Measurements from ENCODE around the gene C10orf67.
A peak's percentile ranks its signal among the peaks of the same experiment; 100 is the strongest.

C10orf67 gene

GRCh38 chr10:23343591-23344240, 881 bp downstream of the C10orf67 start:
- Histone ChIP-seq H3K4me1 (ENCODE audit: insufficient read depth, low read length) (peaks cover 13% of the 10 kb centered on the region), H3K4me2 (ENCODE audit: insufficient read depth, low read length) (no peak overlapping the region), H2AFZ (ENCODE audit: low read depth, low read length) (no peak overlapping the region), H3K79me2 (ENCODE audit: insufficient read depth, low read length) (no peaks in the 10 kb centered on the region), H3K9me3 (ENCODE audit: insufficient read depth, low read length, severe bottlenecking) (no peaks in the 10 kb centered on the region), H3K27me3 (ENCODE audit: insufficient read depth, low read length, poor library complexity) (no peaks in the 10 kb centered on the region), H3K4me3 (ENCODE audit: low read depth in 1 of 2, low read length in 2 of 2) (no peak overlapping the region), H3K36me3 (ENCODE audit: insufficient read depth, low read length) (no peaks in the 10 kb centered on the region), H4K20me1 (ENCODE audit: insufficient read depth, low read length) (no peaks in the 10 kb centered on the region), H3K27ac (ENCODE audit: low read length) (no peak overlapping the region), H3K9ac (ENCODE audit: low read depth, low read length) (no peak overlapping the region)
- ATAC-seq (ENCODE audit: insufficient read depth, low read depth) (no peak), DNase-seq (no peak)
- no peak for TF ChIP-seq CTCF (IDR thresholded peaks at IDR 0.05; ENCODE audit: borderline replicate concordance, extremely low read depth, low read length, poor library complexity, severe bottlenecking)

DNA sequence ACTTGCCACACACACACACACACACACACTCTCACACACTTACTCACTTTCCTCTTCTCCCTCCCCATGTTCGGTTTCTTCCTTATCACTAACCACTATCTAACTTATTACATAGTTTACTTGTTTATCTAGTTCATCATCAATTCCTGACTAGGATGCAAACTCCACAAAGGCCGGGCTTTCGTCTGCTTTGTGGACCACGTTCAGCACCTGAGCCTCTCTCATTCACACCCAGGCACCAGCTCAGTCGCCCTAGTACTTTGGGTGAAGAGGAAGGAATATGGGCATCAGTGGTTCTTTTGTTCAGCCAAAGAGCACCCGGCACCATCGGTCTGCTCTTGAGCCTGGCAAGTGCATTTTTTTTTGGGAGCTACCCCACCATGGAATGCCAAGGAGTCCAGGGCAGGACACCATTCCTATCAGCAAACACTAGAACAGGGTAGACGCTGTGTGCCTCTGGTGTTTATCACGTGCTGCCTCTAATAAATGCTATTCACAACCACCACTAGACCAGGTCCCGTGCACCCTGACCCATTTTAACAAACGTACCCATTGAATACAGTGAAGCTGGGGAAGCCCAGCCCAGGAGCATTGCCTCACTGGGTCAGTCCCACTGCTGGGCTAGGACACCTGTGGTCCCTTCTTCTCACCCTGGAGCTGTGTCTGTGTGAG, 2.2 kb downstream of the C10orf67 start:
- TF ChIP-seq EZH2 (IDR thresholded peaks at IDR 0.05; ENCODE audit: borderline replicate concordance, low read depth, low read length, severe bottlenecking): no peak
- TF ChIP-seq CTCF (IDR thresholded peaks at IDR 0.05; ENCODE audit: borderline replicate concordance, extremely low read depth, low read length, poor library complexity, severe bottlenecking): no peak
- Histone ChIP-seq H3K4me2 (ENCODE audit: insufficient read depth, low read length) (no peak overlapping the region), H3K4me1 (ENCODE audit: insufficient read depth, low read length) (peaks cover 13% of the 10 kb centered on the region)

DNA sequence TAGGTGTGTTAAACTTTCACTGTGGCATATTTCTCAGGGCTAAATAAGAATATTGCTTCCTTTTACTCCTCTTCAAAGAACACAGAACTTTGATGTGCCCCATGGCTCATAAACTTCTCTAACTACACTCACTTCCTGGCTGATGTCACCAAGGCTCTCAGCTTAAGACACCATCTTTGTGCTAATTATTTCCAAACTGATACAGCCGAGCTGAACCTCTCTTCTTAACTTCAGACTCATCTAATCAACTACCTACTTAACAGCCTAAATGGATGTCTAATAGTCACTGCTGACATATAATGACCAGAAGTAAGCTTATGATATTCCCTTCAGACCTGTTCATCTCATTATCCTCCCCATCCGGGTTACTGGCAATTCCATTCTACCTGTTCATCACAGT, 3.6 kb downstream of the C10orf67 start:
- peak; percentile 17 for DNase-seq
- peak overlapping the region; percentile 53; the same call in 1 of the 2 replicates for H2AFZ ChIP-seq (ENCODE audit: low read depth, low read length)
- peak; percentile 85 for ATAC-seq (ENCODE audit: insufficient read depth, low read depth)

More for the DNA sequence above, 2.2 kb downstream of the C10orf67 start:
- Histone ChIP-seq H3K27ac (ENCODE audit: low read length) (no peak overlapping the region), H3K36me3 (ENCODE audit: insufficient read depth, low read length) (no peaks in the 10 kb centered on the region), H3K79me2 (ENCODE audit: insufficient read depth, low read length) (no peaks in the 10 kb centered on the region), H3K27me3 (ENCODE audit: insufficient read depth, low read length, poor library complexity) (no peaks in the 10 kb centered on the region), H3K9me3 (ENCODE audit: insufficient read depth, low read length, severe bottlenecking) (no peaks in the 10 kb centered on the region), H3K9ac (ENCODE audit: low read depth, low read length) (no peak overlapping the region), H3K4me3 (ENCODE audit: low read depth in 1 of 2, low read length in 2 of 2) (no peak overlapping the region), H4K20me1 (ENCODE audit: insufficient read depth, low read length) (no peaks in the 10 kb centered on the region), H2AFZ (ENCODE audit: low read depth, low read length) (no peak overlapping the region)
- ATAC-seq (ENCODE audit: insufficient read depth, low read depth) (no peak), DNase-seq (no peak)

More for the DNA sequence above, 3.6 kb downstream of the C10orf67 start:
- H4K20me1 ChIP-seq (ENCODE audit: insufficient read depth, low read length): no peaks in the 10 kb centered on the region
- 0 out of 2 replicates have a peak overlapping the region, but pooled peaks have one; percentile 7 for H3K4me2 ChIP-seq (ENCODE audit: insufficient read depth, low read length)
- peak overlapping the region; percentile 3; the same call in 1 of the 2 replicates for H3K27ac ChIP-seq (ENCODE audit: low read length)
- no peak overlapping the region for H3K9ac ChIP-seq (ENCODE audit: low read depth, low read length)
- H3K27me3 ChIP-seq (ENCODE audit: insufficient read depth, low read length, poor library complexity): no peaks in the 10 kb centered on the region
- TF ChIP-seq EZH2 (IDR thresholded peaks at IDR 0.05; ENCODE audit: borderline replicate concordance, low read depth, low read length, severe bottlenecking): no peak
- no peak for TF ChIP-seq CTCF (IDR thresholded peaks at IDR 0.05; ENCODE audit: borderline replicate concordance, extremely low read depth, low read length, poor library complexity, severe bottlenecking)
- H3K4me3 ChIP-seq (ENCODE audit: low read depth in 1 of 2, low read length in 2 of 2): no peak overlapping the region
- no peaks in the 10 kb centered on the region for H3K9me3 ChIP-seq (ENCODE audit: insufficient read depth, low read length, severe bottlenecking)
- H3K79me2 ChIP-seq (ENCODE audit: insufficient read depth, low read length): no peaks in the 10 kb centered on the region
- H3K36me3 ChIP-seq (ENCODE audit: insufficient read depth, low read length): no peaks in the 10 kb centered on the region
- H3K4me1 ChIP-seq (ENCODE audit: insufficient read depth, low read length): peaks cover 13% of the 10 kb centered on the region
